ENCODE results near the gene RAB39A.

RAB39A gene

GRCh38 chr11:107998761-107999160 is 70.5 kb downstream of the RAB39A start:
- peaks cover 8% of the 10 kb centered on the region; the same call in 1 of the 2 replicates for H3K9me3 ChIP-seq
- H3K9ac ChIP-seq, result no peak overlapping the region
- H4K20me1 ChIP-seq, result no peaks in the 10 kb centered on the region
- H3K4me2 ChIP-seq, result no peak overlapping the region
- TF ChIP-seq Cebpa-rat (IDR thresholded peaks at IDR 0.05), result no peak
- H3K27me3 ChIP-seq, result no peaks in the 10 kb centered on the region
- H3K36me3 ChIP-seq, result no peaks in the 10 kb centered on the region
- H3K4me1 ChIP-seq, result no peaks in the 10 kb centered on the region
- no peak overlapping the region for H3K4me3 ChIP-seq
- no peak overlapping the region for H3K27ac ChIP-seq

GRCh38 chr11:107999759-108000455 is 71.7 kb downstream of the RAB39A start:
- Histone ChIP-seq H3K36me3 (no peaks in the 10 kb centered on the region), H3K27me3 (no peaks in the 10 kb centered on the region), H4K20me1 (no peaks in the 10 kb centered on the region), H3K4me2 (no peak overlapping the region), H3K9me3 (peaks cover 8% of the 10 kb centered on the region; the same call in 1 of the 2 replicates), H3K9ac (no peak overlapping the region), H3K27ac (no peak overlapping the region), H3K4me1 (no peaks in the 10 kb centered on the region), H3K4me3 (no peak overlapping the region)
- TF ChIP-seq Cebpa-rat (IDR thresholded peaks at IDR 0.05), result no peak

- Histone ChIP-seq H3K9me3 (no peaks in the 10 kb centered on the region), H3K4me1 (no peaks in the 10 kb centered on the region), H4K20me1 (no peaks in the 10 kb centered on the region), H3K4me2 (no peak overlapping the region), H3K9ac (no peak overlapping the region), H3K4me3 (no peak overlapping the region), H3K27ac (no peak overlapping the region), H3K36me3 (no peaks in the 10 kb centered on the region), H3K27me3 (no peaks in the 10 kb centered on the region)
- TF ChIP-seq Cebpa-rat (IDR thresholded peaks at IDR 0.05), result no peak
These were observed 74.2 kb downstream of the RAB39A start for GRCh38 chr11:108002476-108002875.

DNA sequence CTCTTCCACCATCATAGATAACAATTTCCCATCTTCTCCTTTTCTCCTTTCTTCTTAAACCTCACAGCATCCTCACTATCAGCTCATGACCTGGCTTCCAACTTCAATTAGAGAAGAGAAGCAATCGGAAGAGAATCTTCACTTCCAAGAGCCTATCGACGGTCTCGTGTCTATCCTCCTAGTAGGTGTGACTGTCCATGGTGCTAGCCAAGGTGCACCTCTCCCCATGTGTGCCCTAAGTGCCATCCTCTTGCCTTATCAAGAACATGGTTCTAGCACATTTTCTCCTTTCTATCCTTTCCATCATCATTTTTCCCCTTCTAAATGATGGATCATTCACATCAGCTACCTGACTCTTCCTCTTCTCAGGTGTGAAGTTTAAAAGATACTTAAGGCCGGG is 75.4 kb downstream of the RAB39A start:
- Histone ChIP-seq H3K36me3 (no peaks in the 10 kb centered on the region), H3K4me2 (no peak overlapping the region), H3K27ac (no peak overlapping the region), H3K9ac (no peak overlapping the region), H4K20me1 (no peaks in the 10 kb centered on the region), H3K9me3 (no peaks in the 10 kb centered on the region), H3K4me3 (no peak overlapping the region), H3K27me3 (no peaks in the 10 kb centered on the region), H3K4me1 (peaks cover 7% of the 10 kb centered on the region; the same call in 1 of the 2 replicates)
- TF ChIP-seq Cebpa-rat (IDR thresholded peaks at IDR 0.05), result no peak

GRCh38 chr11:108007819-108008218 is 79.6 kb downstream of the RAB39A start:
- Histone ChIP-seq H3K9me3 (no peaks in the 10 kb centered on the region), H3K4me2 (no peak overlapping the region), H3K27me3 (no peaks in the 10 kb centered on the region), H3K4me3 (no peak overlapping the region), H3K27ac (no peak overlapping the region), H3K4me1 (peaks cover 34% of the 10 kb centered on the region), H3K9ac (no peak overlapping the region), H4K20me1 (peaks cover 34% of the 10 kb centered on the region), H3K36me3 (peaks cover 3% of the 10 kb centered on the region; the same call in 1 of the 2 replicates)
- TF ChIP-seq Cebpa-rat (IDR thresholded peaks at IDR 0.05), result no peak

DNA sequence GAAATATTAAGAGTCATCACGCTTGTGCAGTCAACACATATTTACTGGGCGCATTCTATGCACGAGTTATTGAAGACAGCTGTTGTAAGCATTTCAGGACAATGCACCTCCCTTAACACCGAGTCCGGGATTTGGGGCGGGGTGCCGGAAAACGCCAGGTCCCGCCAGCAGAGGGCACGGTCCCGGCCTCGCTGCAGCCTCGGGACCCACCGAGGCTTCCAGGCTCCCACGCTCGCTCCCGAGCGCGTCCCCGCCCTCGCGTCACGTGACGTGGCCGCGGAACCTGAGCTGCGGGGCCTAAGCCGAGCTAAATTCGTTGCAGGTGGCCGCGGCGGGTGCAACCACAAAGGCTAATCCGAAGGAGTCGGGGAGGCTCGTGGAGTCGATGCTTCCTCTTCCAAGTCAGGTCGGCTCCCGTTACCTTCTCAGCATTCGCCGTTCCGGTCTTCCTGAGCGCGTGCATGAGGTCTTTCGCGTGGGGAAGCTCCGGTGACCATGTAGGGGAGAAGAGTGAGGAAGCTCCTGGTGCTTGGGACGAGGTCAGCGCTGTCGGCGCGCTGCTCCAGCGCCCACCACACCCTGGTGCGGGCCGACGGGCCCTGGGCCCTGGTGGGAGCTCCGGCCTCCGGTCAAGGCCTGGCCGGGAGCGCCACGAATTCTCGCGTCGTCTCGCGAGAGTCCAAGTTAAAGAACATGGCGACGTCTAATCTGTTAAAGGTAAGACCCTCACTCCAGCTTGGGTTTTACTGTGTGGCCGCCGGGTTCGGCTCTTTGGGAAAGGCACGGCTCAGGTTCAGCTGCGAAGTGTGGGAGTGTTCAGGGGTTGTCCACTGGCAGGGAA is 80.6 kb downstream of the RAB39A start, which contains the start of gene CUL5:
CUL5 (plus strand) TSS at position 243 of the 841 bp plus-strand sequence; CDS start at position 694, 451 bp downstream.
- Histone ChIP-seq H3K27ac (peak within 1 kb of the TSS; percentile 98), H3K4me3 (peak within 1 kb of the TSS; percentile 84), H3K9ac (peak within 1 kb of the TSS; percentile 97), H3K9me3 (no peaks in the 10 kb centered on the region), H4K20me1 (peaks cover 45% of the 10 kb centered on the region), H3K36me3 (peaks cover 10% of the 10 kb centered on the region; the same call in 1 of the 2 replicates), H3K4me2 (peak within 1 kb of the TSS; percentile 85), H3K4me1 (peaks cover 36% of the 10 kb centered on the region), H3K27me3 (no peaks in the 10 kb centered on the region)
- TF ChIP-seq Cebpa-rat (IDR thresholded peaks at IDR 0.05), result no peak

DNA sequence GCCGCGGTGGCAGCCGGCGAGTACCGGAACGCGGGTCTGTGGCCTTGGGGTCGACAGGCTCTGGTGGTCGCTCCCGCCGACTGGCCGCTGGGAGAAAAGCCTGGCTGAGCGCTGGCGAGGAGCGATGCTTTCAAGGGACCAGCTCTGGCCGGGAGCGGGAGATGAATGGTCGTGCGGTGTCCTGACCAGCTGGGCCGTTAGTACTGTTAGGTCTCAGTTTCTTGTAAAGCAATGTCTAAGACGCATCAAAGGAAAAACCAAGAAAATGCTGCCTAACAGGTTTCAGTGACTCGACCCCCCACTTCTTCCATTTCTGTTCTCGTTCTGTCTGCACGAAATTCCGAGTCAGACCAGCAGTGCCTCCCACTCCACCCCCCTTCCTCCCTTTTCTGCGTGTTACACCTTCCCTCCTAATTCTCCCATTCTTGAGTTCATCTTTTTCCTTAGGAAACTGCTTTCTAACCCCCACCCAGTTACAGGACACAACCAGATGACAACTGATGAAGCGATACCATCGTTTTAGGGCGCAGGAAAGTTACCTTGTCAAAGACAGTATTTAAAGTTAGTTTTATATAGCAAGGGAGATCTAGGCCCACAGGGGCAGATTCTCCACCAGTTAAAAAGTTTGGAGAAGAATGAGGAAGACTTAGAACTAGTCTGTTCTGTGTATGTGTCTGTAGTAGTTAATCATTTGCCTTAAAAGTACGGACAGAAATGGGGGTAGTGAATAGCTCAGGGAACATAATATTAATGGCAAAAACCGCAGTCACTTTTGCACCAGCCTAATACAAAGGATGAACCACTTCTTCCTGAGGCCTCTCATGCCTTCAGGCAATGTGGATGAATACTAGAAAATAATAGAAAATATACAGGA is 81.5 kb downstream of the RAB39A start:
- Histone ChIP-seq H3K4me3 (peak overlapping the region; percentile 84), H3K9me3 (no peaks in the 10 kb centered on the region), H3K9ac (peak overlapping the region; percentile 97), H3K27me3 (no peaks in the 10 kb centered on the region), H3K36me3 (peaks cover 19% of the 10 kb centered on the region; the same call in 1 of the 2 replicates), H3K27ac (peak overlapping the region; percentile 98), H4K20me1 (peaks cover 53% of the 10 kb centered on the region), H3K4me2 (peak overlapping the region; percentile 85), H3K4me1 (peaks cover 36% of the 10 kb centered on the region)
- TF ChIP-seq Cebpa-rat (IDR thresholded peaks at IDR 0.05), result no peak

- H3K36me3 ChIP-seq, result peaks cover 42% of the 10 kb centered on the region
- no peak overlapping the region for H3K27ac ChIP-seq
- no peak overlapping the region for H3K4me3 ChIP-seq
- TF ChIP-seq Cebpa-rat (IDR thresholded peaks at IDR 0.05), result no peak
- no peaks in the 10 kb centered on the region for H3K27me3 ChIP-seq
- peaks cover 36% of the 10 kb centered on the region for H3K4me1 ChIP-seq
- H3K9me3 ChIP-seq, result no peaks in the 10 kb centered on the region
- peaks cover 78% of the 10 kb centered on the region for H4K20me1 ChIP-seq
- no peak overlapping the region for H3K9ac ChIP-seq
- H3K4me2 ChIP-seq, result peak overlapping the region; percentile 85
These were observed 84.0 kb downstream of the RAB39A start for GRCh38 chr11:108012139-108012725.
